ENCODE results near the gene ZSWIM4. TPM values are rescaled to one million over a fixed set of nuclear protein-coding genes. Genes with fewer than 3 reads are reported as not detected.

ZSWIM4 gene
- total RNA-seq, 1 experiment from 2014 or later: 9.8 TPM

GRCh38 chr19:13782537-13782936 is 12.7 kb upstream of the ZSWIM4 start:
- TF ChIP-seq EZH2 (IDR thresholded peaks at IDR 0.05; ENCODE audit: borderline replicate concordance, low read depth, low read length, poor library complexity, severe bottlenecking): no peak
- intact Hi-C loops (cut with micrococcal nuclease; ENCODE audit: unreplicated experiment): no loop called here
- ChIA-PET POLR2A (ENCODE audit: low non-redundant PET) (interaction anchor here (0.5 kb wide), 1 partner anchor 80 kb away, joined by 4 read pairs; no protein-coding TSS in a partner anchor), CTCF (interaction anchor here (2.6 kb wide), 1 partner anchor 80 kb away, joined by 12 read pairs; no protein-coding TSS in a partner anchor)
- BruUV-seq (replicated peaks): no TSS peak
- no peak overlapping the region for H3K4me3 ChIP-seq (ENCODE audit: low read depth, low read length, poor library complexity, severe bottlenecking)
- H3K27me3 ChIP-seq (replicated peaks; ENCODE audit: insufficient read depth, low read depth, low read length, poor library complexity): no peaks in the 10 kb centered on the region
- no peak for DNase-seq (ENCODE audit: low spot score)
- peaks cover 12% of the 10 kb centered on the region for H3K4me1 ChIP-seq (ENCODE audit: insufficient read depth, low read length, poor library complexity, severe bottlenecking)
- peaks cover 21% of the 10 kb centered on the region for H3K36me3 ChIP-seq (ENCODE audit: insufficient read depth, low read length, poor library complexity, severe bottlenecking)
- H3K27ac ChIP-seq (ENCODE audit: low read depth, low read length, poor library complexity, severe bottlenecking): no peak overlapping the region
- no peaks in the 10 kb centered on the region for H3K9me3 ChIP-seq (ENCODE audit: low read depth, low read length, poor library complexity, severe bottlenecking)

- no TSS peak for BruUV-seq (replicated peaks)
- no peak overlapping the region for H3K27ac ChIP-seq (ENCODE audit: low read depth, low read length, poor library complexity, severe bottlenecking)
- H3K9me3 ChIP-seq (ENCODE audit: low read depth, low read length, poor library complexity, severe bottlenecking): no peaks in the 10 kb centered on the region
- H3K27me3 ChIP-seq (replicated peaks; ENCODE audit: insufficient read depth, low read depth, low read length, poor library complexity): no peaks in the 10 kb centered on the region
- no peak overlapping the region for H3K4me3 ChIP-seq (ENCODE audit: low read depth, low read length, poor library complexity, severe bottlenecking)
- TF ChIP-seq CTCF (conservative IDR thresholded peaks at IDR 0.05; ENCODE audit: low read depth, low read length) (no peak), EZH2 (IDR thresholded peaks at IDR 0.05; ENCODE audit: borderline replicate concordance, low read depth, low read length, poor library complexity, severe bottlenecking) (no peak)
- ChIA-PET POLR2A (ENCODE audit: low non-redundant PET) (interaction anchor here (0.5 kb wide), 1 partner anchor 117 kb away, joined by 7 read pairs; no protein-coding TSS in a partner anchor), CTCF (interaction anchor here (0.6 to 2.6 kb wide), 2 partner anchors 64 to 78 kb away, joined by 4 to 12 read pairs; no protein-coding TSS in a partner anchor)
- no peak for DNase-seq (ENCODE audit: low spot score)
- intact Hi-C loops (cut with micrococcal nuclease; ENCODE audit: unreplicated experiment): no loop called here
- peaks cover 16% of the 10 kb centered on the region for H3K4me1 ChIP-seq (ENCODE audit: insufficient read depth, low read length, poor library complexity, severe bottlenecking)
- peaks cover 8% of the 10 kb centered on the region for H3K36me3 ChIP-seq (ENCODE audit: insufficient read depth, low read length, poor library complexity, severe bottlenecking)
Observed at GRCh38 chr19:13783565-13784500, 11.4 kb upstream of the ZSWIM4 start.

GRCh38 chr19:13784731-13785452 is 10.4 kb upstream of the ZSWIM4 start:
- Histone ChIP-seq H3K27me3 (replicated peaks; ENCODE audit: insufficient read depth, low read depth, low read length, poor library complexity) (no peaks in the 10 kb centered on the region), H3K9me3 (ENCODE audit: low read depth, low read length, poor library complexity, severe bottlenecking) (no peaks in the 10 kb centered on the region), H3K36me3 (ENCODE audit: insufficient read depth, low read length, poor library complexity, severe bottlenecking) (no peaks in the 10 kb centered on the region), H3K4me1 (ENCODE audit: insufficient read depth, low read length, poor library complexity, severe bottlenecking) (peaks cover 16% of the 10 kb centered on the region), H3K27ac (ENCODE audit: low read depth, low read length, poor library complexity, severe bottlenecking) (no peak overlapping the region), H3K4me3 (ENCODE audit: low read depth, low read length, poor library complexity, severe bottlenecking) (no peak overlapping the region)
- TF ChIP-seq EZH2 (IDR thresholded peaks at IDR 0.05; ENCODE audit: borderline replicate concordance, low read depth, low read length, poor library complexity, severe bottlenecking) (no peak), CTCF (conservative IDR thresholded peaks at IDR 0.05; ENCODE audit: low read depth, low read length) (peak; percentile 78)
- BruUV-seq (replicated peaks): no TSS peak
- CTCF ChIA-PET: interaction anchor here (0.6 to 2.6 kb wide), 4 partner anchors 13 to 418 kb away, joined by 3 to 12 read pairs (median 4); no protein-coding TSS in a partner anchor
- peak; percentile 82 for DNase-seq (ENCODE audit: low spot score)
- POLR2A ChIA-PET (ENCODE audit: low non-redundant PET): no interaction called here
- intact Hi-C loops (cut with micrococcal nuclease; ENCODE audit: unreplicated experiment): loop anchor here (1.0 kb wide), 1 partner anchor 77 kb away; no protein-coding TSS in a partner anchor
